Measurements from ENCODE around the gene PAPSS1.
"Not testable (repeated sequence)": the region's sequence is repeated elsewhere in the genome, so short reads cannot be mapped to it uniquely, and the experiment has no call there.

PAPSS1 gene

DNA sequence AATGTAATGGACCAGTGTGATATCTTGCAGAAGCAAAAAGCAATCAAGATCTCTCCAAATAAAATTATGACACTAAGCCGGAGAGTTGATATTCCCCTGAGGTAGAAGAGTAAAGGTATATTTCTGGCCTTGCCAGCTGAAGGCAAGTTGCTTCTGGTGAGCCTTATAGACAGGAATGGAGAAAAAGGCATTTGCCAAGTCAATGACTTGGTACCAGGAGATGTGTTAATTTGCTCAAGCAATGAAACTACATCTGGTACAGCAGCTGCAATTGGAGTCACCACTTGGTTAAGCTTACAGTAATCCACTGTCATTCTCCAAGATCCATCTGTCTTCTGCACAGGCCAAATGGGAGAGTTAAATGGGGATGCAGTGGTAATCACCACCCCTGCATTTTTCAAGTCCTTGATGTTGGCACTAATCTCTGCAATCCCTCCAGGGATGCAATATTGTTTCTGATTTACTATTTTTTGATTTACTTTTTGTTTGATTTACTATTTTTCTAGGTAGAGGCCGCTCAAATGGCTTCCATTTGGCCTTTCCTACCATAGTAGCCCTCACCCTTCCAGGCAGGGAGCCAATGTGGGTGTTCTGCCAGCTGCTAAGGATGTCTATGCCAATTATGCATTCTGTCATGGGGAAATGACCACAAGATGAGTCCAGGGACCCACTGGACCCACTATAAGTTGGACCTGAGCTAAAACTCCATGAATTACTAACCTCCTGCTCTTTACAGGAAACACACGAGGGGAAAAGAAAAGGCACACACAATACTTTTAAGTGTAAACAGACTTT is 6.3 kb upstream of the PAPSS1 start:
- DNase-seq (ENCODE audit: low read depth in 2 of 2) = not testable (repeated sequence)

DNA sequence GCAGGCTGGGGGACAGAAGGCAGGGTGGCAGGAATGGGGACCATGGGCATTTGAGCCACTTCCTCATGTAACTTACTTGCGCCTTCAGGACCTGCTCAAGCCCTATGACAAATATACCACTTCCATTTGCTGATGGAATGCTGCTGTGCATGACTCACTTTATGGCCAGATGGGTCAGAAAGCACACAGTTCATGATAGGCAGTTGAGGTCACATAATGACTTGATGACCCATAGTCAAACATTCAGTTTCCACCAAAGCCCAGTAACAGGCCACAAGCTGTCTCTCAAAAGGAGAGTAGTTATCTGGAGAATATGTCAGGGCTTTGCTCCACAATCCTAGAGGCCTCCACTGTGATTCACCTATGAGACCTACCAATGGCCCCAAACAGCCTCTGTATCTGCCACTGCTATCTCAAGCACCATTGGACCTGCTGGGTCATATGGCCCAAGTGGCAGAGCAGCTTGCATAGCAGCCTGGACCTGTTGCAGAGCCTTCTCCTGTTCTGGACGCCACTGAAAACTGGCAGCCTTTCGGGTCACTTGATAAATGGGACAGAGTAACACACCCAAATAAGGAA is 5.3 kb upstream of the PAPSS1 start:
- DNase-seq (ENCODE audit: low read depth in 2 of 2) = no peak

DNA sequence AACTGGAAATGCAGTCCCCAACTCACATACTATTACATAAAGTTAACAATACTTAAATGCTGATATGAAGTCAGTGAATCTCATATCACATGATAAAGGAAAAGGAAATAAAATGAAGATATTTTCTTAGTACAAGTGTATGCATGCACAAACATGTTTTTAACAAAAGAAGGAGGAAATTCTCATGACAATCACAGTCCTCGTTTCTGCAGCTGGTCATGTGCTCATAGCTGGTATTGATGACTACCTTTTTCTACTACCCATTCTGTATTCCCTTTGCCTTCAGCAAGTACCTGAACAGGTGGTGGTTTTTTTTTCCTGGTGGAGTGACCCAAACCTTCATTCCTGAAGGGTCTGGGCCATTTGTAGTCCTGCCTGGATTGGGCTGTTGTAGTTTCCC is 3.3 kb upstream of the PAPSS1 start:
- not testable (repeated sequence) for DNase-seq (ENCODE audit: low read depth in 2 of 2)

DNA sequence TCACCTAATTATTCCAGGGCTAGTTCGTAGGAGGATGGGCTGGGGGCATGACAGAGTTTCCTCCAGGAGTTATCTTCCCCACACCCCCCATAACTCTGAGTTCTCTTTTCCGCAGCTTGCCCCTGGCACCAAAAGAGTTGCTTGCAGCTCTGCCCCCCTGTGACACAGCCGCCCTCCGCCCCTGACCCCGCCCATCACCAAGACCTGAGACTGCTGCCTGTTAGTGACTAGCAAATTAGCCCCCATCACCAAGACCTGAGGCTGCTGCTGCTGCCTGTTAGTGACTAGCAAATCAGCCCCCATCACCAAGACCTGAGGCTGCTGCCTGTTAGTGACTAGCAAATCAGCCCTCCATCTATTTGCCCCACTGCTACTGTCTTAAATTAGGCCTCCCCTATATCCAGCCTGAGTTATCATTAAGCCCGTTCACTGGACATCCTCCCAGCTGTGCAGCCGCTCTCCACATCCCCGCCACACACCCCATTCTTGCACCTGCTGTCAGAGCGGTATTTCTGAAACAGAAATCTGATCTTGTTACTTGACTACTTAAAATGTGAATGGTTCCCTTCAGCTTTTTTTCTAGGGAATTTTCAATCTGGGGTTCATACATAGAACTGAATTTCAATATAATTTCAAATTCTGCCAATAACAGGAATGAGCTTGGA is 1.5 kb upstream of the PAPSS1 start:
- peak; percentile 19 to 25 for DNase-seq (ENCODE audit: low read depth in 2 of 2)

DNA sequence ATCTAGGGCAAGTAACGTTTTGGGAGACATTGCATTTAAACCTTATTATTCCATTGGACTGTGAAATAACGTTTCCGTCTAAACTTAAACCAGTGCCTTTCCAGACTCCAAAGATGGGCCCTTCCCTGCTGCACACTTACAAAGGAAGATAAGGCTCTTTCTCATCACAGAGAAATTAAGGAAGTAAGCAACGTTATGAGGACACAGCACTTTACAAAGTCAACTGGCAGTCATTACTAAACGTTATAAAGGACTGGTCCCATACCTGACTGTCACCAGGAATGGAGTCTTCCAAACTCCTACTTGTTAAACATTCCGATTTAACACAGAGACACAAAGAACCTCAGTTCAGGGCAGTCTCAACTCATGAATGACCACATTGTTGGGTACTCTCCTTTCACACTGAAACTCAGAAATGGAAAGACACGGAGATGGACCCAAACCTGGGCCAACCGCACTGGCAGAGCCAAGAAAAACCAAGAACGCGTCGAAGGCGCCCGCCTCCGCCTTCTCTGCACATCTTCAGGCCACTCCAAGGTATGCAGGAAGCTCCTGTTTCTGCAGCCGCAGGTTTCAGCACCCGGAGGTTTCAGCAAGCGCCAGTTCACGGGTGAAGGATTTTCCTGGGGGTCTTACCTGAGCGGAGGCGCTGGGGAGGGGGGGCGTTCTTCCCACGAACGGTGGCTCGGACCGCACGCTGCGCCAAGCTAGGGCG is 670 bp downstream of the PAPSS1 start:
- DNase-seq (ENCODE audit: low read depth in 2 of 2) = peak in 1 of 2 donors; percentile 18

DNA sequence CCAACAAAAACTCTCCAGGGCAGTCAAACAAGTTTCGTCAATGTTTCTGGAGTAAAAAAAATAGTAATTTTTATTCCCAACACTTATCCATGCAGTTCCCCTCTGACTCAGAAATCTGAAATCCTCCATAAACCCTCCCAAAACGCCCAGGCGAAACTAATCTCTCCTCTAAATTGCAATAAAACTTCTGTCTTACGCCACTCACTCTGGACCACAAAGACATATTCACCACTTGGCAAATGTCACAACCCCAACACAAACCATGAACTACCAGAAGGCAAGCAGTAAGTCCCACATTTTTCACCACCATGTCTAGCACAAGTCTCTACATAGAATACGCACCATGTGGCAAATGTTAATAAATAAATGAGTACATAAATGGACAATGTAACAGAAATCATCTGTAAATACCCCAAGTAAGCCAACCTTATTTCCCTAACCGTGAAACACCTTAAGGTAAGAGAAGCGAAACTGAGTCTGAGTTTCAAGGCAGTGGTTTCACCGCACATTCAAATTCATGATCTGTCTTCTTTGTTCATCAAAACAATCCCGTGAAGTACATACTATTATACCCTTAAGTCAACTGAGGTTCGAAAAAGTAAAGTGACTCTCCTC is 1.6 kb downstream of the PAPSS1 start:
- no peak for DNase-seq (ENCODE audit: low read depth in 2 of 2)

DNA sequence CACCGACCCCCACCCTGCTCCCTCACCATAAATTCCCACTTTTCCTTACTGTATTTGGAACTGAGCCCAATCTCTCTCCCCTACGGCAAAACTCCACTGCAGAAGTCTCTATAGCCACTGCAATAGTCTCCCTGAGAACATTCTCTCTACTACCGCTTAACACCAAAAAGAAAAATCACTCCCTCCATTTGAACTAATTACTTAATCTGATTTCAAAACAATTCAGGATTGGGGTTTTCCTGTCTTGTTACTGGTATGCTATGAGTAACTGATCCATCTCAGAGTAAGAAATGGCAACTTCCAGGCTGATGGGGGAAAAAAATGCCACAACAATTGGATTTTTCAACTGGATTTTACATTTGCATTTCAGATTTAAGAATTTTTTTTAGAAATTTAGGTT is 5.8 kb downstream of the PAPSS1 start:
- DNase-seq (ENCODE audit: low read depth in 2 of 2) = no peak

DNA sequence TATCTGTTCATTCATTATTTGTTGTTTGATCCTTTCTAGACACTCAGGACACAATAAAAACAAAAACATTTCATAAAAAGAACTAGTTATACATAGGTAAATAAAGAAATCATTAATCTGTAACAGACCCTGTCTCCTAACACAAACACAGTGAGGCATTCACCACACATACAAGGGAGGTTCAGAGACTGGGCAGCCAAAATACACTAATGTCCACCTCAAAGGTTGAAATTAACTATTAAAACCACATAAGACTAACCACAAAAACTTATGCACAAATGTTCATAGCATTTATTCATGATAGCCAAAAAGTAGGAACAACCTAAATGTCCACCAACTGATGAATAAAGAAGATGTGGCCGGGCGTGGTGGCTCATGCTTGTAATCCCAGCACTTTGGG is 7.8 kb downstream of the PAPSS1 start:
- DNase-seq (ENCODE audit: low read depth in 2 of 2) = no peak

DNA sequence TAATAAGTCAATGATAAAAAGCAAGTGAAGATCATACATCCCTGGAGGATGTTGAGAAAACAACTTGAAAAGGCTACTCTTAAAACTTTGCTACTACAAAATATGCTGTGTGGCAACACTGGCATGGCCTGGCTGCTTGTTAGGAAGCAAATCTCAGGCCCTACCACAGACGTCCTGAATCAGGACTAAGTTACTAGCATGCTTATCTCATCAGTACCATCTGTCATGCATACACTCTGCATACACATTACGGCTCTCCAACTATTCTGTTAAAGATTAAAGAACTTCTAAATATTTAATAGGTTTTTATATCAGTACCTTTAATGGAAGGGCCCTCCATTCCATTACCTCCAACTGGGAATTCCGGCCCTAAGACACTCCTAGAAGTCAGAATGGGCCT is 8.2 kb downstream of the PAPSS1 start:
- no peak for DNase-seq (ENCODE audit: low read depth in 2 of 2)

DNA sequence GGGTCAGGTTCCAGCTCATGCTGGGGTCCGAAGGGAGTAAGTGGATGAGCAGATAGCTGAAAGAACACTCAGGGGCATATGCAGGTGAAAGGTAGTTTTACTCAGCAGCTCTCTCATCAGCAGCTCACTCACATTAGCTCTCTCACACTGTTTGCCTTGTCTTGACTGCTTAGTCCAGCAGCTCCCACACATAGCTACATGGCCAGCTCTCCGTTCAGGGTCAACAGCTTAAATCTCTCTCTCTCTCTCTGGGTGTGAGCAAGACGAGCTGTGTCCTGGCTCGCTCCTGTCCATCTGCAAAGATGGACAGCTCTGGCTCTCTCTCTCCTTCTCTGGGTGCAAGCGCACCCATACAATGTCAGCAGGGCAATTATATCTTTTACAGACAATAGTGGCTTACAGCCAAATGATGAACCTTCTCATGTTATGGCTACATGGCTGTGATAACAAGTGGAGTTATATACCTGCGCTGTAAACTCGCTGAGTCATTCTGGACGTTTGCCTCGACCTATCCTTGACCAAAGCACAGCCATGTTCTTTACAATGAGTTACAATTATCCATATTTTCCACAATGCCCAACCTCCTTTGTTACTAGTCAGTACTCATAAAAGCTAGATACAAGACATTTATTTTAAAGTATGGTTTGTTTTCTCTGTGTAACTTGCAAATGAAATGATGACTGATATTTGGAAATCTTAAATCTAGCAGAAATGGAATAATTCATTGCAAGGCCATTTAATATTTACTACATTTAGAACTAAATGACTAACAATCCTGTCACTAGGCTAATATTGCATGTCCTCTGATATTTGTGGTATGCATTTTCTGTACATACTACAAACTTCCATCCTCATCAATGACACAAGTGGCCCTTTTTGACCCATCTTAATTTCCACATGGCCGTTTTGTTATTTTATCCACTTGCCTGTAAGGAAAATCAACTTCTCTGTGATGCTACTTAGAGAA is 9.3 kb downstream of the PAPSS1 start:
- no peak for DNase-seq (ENCODE audit: low read depth in 2 of 2)

DNA sequence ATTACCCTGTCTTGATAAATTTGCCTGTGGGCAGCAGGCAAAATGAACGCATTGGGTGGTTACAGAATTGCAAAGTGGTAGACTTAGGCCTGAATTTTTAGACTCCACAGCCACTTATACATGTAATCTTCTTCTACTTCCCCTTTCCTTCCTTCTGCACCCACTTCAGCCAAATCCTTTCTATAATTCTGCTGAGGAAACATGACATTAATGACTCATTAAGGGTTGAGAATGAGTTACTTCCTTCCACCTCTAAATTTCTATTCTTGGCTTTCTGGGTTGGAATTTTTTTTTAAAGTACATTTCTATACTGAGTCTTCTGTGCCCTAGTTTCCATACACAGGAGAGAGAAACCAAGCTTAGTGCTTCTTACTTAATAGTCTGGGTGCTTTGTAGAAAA is 10.1 kb downstream of the PAPSS1 start:
- DNase-seq (ENCODE audit: low read depth in 2 of 2) = no peak

DNA sequence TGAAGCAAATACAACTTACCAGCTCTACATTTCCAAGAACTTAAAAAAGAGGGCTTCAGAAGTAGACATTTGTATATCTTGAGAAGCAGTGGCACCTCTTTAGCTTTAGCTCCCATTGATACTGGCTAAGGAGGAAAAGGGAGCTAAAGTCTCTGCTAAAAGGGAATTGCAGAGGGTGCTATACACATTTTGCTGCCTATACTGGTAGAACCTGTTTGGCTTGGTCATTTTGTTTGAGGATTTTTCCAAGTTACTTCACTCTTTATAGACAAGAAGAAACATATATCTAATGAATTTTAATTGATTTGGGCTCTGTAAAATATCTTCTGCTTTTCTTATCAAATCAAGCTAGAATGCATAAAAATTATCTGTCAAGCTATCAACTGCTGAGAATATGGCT is 11.8 kb downstream of the PAPSS1 start:
- no peak for DNase-seq (ENCODE audit: low read depth in 2 of 2)

DNA sequence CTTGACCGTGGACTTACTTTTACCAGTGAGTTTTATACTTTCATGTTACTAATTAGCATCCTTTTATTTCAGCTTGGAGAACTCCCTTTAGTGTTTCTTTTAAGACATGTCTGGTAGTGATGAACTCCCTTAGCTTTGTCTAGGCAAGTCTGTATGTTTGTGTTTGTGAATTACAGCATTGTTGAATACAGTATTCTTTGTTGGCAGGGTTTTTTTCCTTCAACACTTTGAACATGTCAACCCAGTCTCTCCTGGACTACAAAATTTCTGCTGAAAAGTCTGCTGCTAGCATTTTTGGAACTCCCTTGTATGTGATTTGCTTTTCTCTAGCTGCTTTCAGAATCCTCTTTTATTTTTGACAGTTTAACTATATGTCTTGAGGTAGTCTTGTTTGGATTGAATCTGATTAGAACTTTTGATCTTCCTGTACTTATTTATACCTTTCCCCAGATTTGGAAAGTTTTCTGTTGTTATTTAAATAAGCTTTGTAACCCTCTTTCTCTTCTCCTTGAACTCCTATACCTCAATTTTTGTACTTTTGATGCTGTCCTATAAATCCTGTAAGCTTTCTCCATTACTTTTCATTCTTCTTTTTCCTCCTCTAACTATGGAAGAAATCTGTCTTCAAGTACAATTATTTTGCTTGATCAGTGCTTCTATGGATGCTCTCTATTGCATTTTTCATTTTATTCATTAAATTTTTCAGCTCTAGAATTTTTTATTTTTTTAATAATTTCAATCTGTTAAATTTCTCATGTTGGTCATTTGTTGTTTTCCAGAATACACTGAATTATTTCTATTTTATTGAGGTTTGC is 14.1 kb downstream of the PAPSS1 start:
- no peak for DNase-seq (ENCODE audit: low read depth in 2 of 2)

DNA sequence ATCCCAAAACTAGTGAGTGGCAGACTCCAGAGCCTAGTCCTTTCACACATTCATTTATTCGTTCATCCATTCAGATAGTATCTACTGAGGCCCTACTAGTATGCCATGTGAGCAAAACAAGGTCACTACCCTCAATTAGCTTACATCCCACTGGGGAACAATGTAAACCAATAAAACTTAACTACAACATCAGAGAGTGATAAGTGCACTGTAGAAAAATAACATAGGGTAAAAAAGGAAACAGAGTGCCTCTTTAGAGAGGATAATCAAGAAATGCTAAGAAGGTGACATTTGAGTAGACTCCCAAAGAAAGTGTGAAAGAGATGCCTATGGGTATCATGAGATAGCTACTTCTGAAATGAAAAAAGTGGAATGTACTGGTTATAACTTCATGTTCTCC is 18.5 kb downstream of the PAPSS1 start:
- DNase-seq (ENCODE audit: low read depth in 2 of 2) = no peak

DNA sequence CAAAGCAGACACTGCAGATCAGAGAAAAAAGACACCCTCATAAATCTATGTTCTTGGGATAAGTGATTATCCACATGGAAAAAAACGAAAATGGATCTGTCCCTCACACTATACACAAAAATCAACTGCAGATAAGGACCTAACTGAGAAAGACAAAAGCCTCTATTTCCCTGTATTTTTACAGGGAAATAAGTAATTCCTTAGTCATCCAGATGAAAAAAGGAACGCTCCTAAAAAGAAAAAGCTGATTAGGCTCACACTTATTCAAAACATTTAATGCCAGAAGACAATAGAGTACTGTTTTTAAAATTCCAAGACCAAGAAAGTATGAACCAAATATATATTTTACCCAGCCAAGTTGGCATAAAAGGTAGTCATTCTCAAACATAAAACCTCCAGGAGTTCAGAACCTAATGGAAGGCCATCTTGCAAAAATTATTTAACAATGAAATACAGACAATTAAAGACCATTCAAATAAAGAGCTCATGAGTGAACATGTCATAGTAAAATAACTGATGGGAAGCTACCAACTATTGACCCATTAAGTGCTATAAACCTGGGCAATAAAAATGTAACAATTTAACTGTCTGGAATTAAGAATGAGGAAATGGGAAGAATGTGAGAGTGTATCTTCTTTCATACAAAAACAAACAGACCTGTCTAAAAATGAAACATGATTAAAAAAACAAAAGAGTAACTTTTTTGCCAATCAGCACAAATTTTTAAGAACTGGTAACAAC is 20.4 kb downstream of the PAPSS1 start:
- DNase-seq (ENCODE audit: low read depth in 2 of 2) = no peak

DNA sequence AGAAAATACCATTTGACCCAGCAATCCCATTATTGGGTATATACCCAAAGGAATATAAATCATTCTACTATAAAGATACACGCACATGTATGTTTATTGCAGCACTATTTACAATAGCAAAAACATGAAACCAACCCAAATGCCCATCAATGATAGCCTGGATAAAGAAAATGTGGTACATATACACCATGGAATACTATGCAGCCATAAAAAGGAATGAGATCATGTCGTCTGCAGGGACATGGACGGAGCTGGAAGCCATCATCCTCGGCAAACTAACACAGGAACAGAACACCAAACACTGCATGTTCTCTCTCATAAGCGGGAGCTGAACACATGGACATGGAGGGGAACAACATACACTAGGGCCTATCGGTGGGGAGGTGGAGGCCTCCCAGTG is 23.8 kb downstream of the PAPSS1 start:
- not testable (repeated sequence) for DNase-seq (ENCODE audit: low read depth in 2 of 2)

DNA sequence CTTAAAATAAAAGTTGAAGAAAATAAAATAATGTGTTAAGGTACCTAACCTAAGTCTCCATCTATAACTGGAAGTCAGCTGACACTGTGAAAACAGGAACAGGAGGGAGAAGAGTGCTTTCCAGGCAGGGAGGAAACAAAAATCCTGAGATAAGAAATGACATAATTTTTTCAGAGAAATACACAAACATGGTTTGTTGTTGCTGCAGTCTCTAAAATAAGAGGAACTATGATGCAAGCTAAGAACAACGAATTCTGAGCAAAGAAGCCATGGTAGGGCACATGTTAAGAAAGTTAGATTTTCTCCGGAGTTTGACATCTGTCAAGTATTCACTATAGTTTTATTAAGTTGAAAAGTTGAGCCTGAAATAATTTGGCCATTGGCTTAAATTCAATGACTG is 26.9 kb downstream of the PAPSS1 start:
- no peak for DNase-seq (ENCODE audit: low read depth in 2 of 2)

DNA sequence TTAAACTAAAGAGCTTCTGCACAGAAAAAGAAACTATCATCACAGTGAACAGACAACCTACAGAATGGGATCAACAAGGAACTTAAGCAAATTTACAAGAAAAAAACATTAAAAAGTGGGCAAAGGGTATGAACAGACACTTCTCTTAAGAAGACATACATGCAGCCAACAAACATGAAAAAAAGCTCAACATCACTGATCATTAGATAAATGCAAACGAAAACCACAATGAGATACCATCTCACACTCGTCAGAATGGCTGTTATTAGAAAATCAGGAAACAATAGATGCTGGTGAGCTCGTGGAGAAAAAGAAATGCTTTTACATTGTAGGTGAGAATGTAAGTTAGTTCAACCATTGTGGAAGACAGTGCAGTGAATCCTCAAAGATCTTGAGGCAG is 27.8 kb downstream of the PAPSS1 start:
- no peak for DNase-seq (ENCODE audit: low read depth in 2 of 2)

DNA sequence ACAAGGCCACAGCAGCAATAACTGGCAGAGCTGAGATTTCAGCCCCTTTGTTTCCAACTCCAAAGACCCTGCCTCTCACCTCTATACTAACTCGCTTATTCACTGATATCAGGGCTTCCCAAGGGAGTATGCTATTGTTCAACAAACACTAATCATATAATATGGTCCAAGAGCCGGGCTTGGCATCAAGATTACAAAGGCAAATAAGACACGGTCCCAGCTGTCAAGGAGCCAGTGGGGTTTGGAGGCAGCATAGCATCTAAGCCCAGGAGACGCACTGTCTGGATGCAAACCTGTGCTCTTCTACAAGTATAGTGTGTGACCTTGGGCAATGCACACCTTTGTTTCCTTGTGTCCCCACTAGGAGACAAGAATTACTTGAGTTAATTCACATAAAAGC is 28.7 kb downstream of the PAPSS1 start:
- DNase-seq (ENCODE audit: low read depth in 2 of 2) = no peak

Data from stimulated activated CD4-positive, alpha-beta T cell treated with anti-CD3 and anti-CD28 coated beads, Interleukin-15, amount 100 ng/mL, for 48 hours (primary cell).